NT2/D1 (cell line): ENCODE measurements around the gene HMGN5.

Source experiments
- SUZ12 ChIP-seq: IDR thresholded peaks from 2 replicates; pipeline ENCODE4 v1.6.1; 2011; ENCODE audit not compliant: insufficient read length, insufficient read depth; ENCODE audit errors: extremely low read depth
- YY1 ChIP-seq: IDR thresholded peaks from 2 replicates; pipeline ENCODE4 v1.6.1; 2011; ENCODE audit not compliant: insufficient read length, insufficient read depth
- ZNF274 ChIP-seq: IDR thresholded peaks from 2 replicates; pipeline ENCODE4 v1.6.1; 2011; ENCODE audit warnings: mild to moderate bottlenecking, low read depth, low read length

- TF ChIP-seq ZNF274: no peak
- no peak for TF ChIP-seq SUZ12
- TF ChIP-seq YY1: no peak
Measured at GRCh38 chrX:81238166-81238565, 36.5 kb upstream of the HMGN5 start.
